Measurements from ENCODE around the gene ARL2.

The ARL2 gene

GRCh38 chr11:65051398-65051858 is 37.5 kb downstream of the ARL2 start:
- no peak for ATAC-seq (ENCODE audit: low read depth)
- no peaks in the 10 kb centered on the region for H3K36me3 ChIP-seq (ENCODE audit: low read depth)
- no peak for TF ChIP-seq CTCF (IDR thresholded peaks at IDR 0.05; ENCODE audit: poor library complexity, severe bottlenecking)
- no peaks in the 10 kb centered on the region for H3K9me3 ChIP-seq (ENCODE audit: severe bottlenecking)
- H3K4me3 ChIP-seq (ENCODE audit: severe bottlenecking): no peak overlapping the region
- no peaks in the 10 kb centered on the region for H3K27me3 ChIP-seq (ENCODE audit: insufficient read depth, poor library complexity, severe bottlenecking)
- H3K27ac ChIP-seq (ENCODE audit: poor library complexity, severe bottlenecking): no peak overlapping the region
- no peak for DNase-seq (ENCODE audit: low spot score)
- no peaks in the 10 kb centered on the region for H3K4me1 ChIP-seq (ENCODE audit: insufficient read depth, poor library complexity, severe bottlenecking)

- Histone ChIP-seq H3K27me3 (ENCODE audit: insufficient read depth, poor library complexity, severe bottlenecking) (no peaks in the 10 kb centered on the region), H3K27ac (ENCODE audit: poor library complexity, severe bottlenecking) (no peak overlapping the region), H3K36me3 (ENCODE audit: low read depth) (no peaks in the 10 kb centered on the region), H3K9me3 (ENCODE audit: severe bottlenecking) (no peaks in the 10 kb centered on the region), H3K4me1 (ENCODE audit: insufficient read depth, poor library complexity, severe bottlenecking) (no peaks in the 10 kb centered on the region), H3K4me3 (ENCODE audit: severe bottlenecking) (no peak overlapping the region)
- DNase-seq (ENCODE audit: low spot score) (no peak), ATAC-seq (ENCODE audit: low read depth) (no peak)
- TF ChIP-seq CTCF (IDR thresholded peaks at IDR 0.05; ENCODE audit: poor library complexity, severe bottlenecking): no peak
Measured at GRCh38 chr11:65053827-65054508, 40.0 kb downstream of the ARL2 start.

GRCh38 chr11:65055538-65055937 is 41.6 kb downstream of the ARL2 start:
- Histone ChIP-seq H3K4me1 (ENCODE audit: insufficient read depth, poor library complexity, severe bottlenecking) (no peaks in the 10 kb centered on the region), H3K9me3 (ENCODE audit: severe bottlenecking) (no peaks in the 10 kb centered on the region), H3K4me3 (ENCODE audit: severe bottlenecking) (no peak overlapping the region), H3K36me3 (ENCODE audit: low read depth) (no peaks in the 10 kb centered on the region), H3K27me3 (ENCODE audit: insufficient read depth, poor library complexity, severe bottlenecking) (no peaks in the 10 kb centered on the region), H3K27ac (ENCODE audit: poor library complexity, severe bottlenecking) (no peak overlapping the region)
- ATAC-seq (ENCODE audit: low read depth) (no peak), DNase-seq (ENCODE audit: low spot score) (no peak)
- TF ChIP-seq CTCF (IDR thresholded peaks at IDR 0.05; ENCODE audit: poor library complexity, severe bottlenecking): no peak

GRCh38 chr11:65056999-65057398 is 43.0 kb downstream of the ARL2 start:
- Histone ChIP-seq H3K4me3 (ENCODE audit: severe bottlenecking) (no peak overlapping the region), H3K36me3 (ENCODE audit: low read depth) (no peaks in the 10 kb centered on the region), H3K27me3 (ENCODE audit: insufficient read depth, poor library complexity, severe bottlenecking) (no peaks in the 10 kb centered on the region), H3K4me1 (ENCODE audit: insufficient read depth, poor library complexity, severe bottlenecking) (no peaks in the 10 kb centered on the region), H3K27ac (ENCODE audit: poor library complexity, severe bottlenecking) (no peak overlapping the region), H3K9me3 (ENCODE audit: severe bottlenecking) (no peaks in the 10 kb centered on the region)
- no peak for TF ChIP-seq CTCF (IDR thresholded peaks at IDR 0.05; ENCODE audit: poor library complexity, severe bottlenecking)
- ATAC-seq (ENCODE audit: low read depth) (no peak), DNase-seq (ENCODE audit: low spot score) (no peak)

GRCh38 chr11:65057526-65057925 is 43.6 kb downstream of the ARL2 start:
- Histone ChIP-seq H3K27me3 (ENCODE audit: insufficient read depth, poor library complexity, severe bottlenecking) (no peaks in the 10 kb centered on the region), H3K36me3 (ENCODE audit: low read depth) (no peaks in the 10 kb centered on the region), H3K4me3 (ENCODE audit: severe bottlenecking) (no peak overlapping the region), H3K4me1 (ENCODE audit: insufficient read depth, poor library complexity, severe bottlenecking) (no peaks in the 10 kb centered on the region), H3K27ac (ENCODE audit: poor library complexity, severe bottlenecking) (no peak overlapping the region), H3K9me3 (ENCODE audit: severe bottlenecking) (no peaks in the 10 kb centered on the region)
- no peak for ATAC-seq (ENCODE audit: low read depth)
- DNase-seq (ENCODE audit: low spot score): no peak
- TF ChIP-seq CTCF (IDR thresholded peaks at IDR 0.05; ENCODE audit: poor library complexity, severe bottlenecking): no peak

Data from RWPE2 (cell line).